Glomerular visceral epithelial cell (primary cell): ENCODE data around the gene LILRB3.
"Not testable (repeated sequence)": the region's sequence is repeated elsewhere in the genome, so short reads cannot be mapped to it uniquely, and the experiment has no call there.

Source experiments
- DNase-seq: peaks from one replicate; pipeline ENCODE4 v3.0.0-alpha.2; 2016; ENCODE audit errors: extremely low spot score

LILRB3 gene

GRCh38 chr19:54189735-54190502 lies 32.9 kb downstream of the LILRB3 start:
- DNase-seq, result peak; percentile 100

GRCh38 chr19:54189145-54189734 lies 33.6 kb downstream of the LILRB3 start, which contains the start of gene MBOAT7:
TSS of gene MBOAT7 (minus strand) at chr19:54189580. CDS start at chr19:54188508, 1,072 bp downstream.
- no peak for DNase-seq

GRCh38 chr19:54188215-54188871 lies 34.5 kb downstream of the LILRB3 start:
- no peak for DNase-seq

- no peak for DNase-seq
These were observed 35.8 kb downstream of the LILRB3 start for GRCh38 chr19:54186934-54187381.

GRCh38 chr19:54186351-54186750 lies 36.5 kb downstream of the LILRB3 start:
- no peak for DNase-seq

GRCh38 chr19:54183431-54183830 lies 39.4 kb downstream of the LILRB3 start:
- DNase-seq, result no peak

GRCh38 chr19:54181894-54182293 lies 40.9 kb downstream of the LILRB3 start:
- not testable (repeated sequence) for DNase-seq

- DNase-seq, result no peak
These were observed 42.1 kb downstream of the LILRB3 start for GRCh38 chr19:54180691-54181091.

GRCh38 chr19:54179921-54180461 lies 42.8 kb downstream of the LILRB3 start:
- peak; percentile 37 for DNase-seq

- DNase-seq, result no peak
These were observed 43.5 kb downstream of the LILRB3 start for GRCh38 chr19:54179262-54179852.

- no peak for DNase-seq
These were observed 44.1 kb downstream of the LILRB3 start for GRCh38 chr19:54178581-54179261.

- no peak for DNase-seq
These were observed 48.6 kb downstream of the LILRB3 start for GRCh38 chr19:54173951-54174834.

- no peak for DNase-seq
These were observed 49.5 kb downstream of the LILRB3 start for GRCh38 chr19:54173359-54173699.

- no peak for DNase-seq
These were observed 50.1 kb downstream of the LILRB3 start, which contains the start of gene TMC4 for GRCh38 chr19:54172471-54173358. TSS of gene TMC4 (minus strand) at chr19:54173160. CDS start at chr19:54173117, 43 bp downstream.

- DNase-seq, result not testable (repeated sequence)
These were observed 50.9 kb downstream of the LILRB3 start for GRCh38 chr19:54171736-54172431.

- DNase-seq, result no peak
These were observed 53.6 kb downstream of the LILRB3 start for GRCh38 chr19:54169149-54169740.

- DNase-seq, result peak; percentile 90
These were observed 54.5 kb downstream of the LILRB3 start for GRCh38 chr19:54168174-54168917.
